A673 (cell line): ENCODE results near the gene TMEM161A.

Experiments used
- EZH2 ChIP-seq: fragments of 200-600 bp; sonication (generic); IDR thresholded peaks from 2 replicates; pipeline ENCODE4 v1.6.1; 2017; ENCODE audit warnings: borderline replicate concordance, low read depth, mild to moderate bottlenecking, mixed read lengths, antibody characterized with exemption, low read length; ENCODE audit not compliant: poor library complexity, severe bottlenecking
- TF ChIP-seq, protein P1 (sequence below): fragments of 300-800, 200-600 bp; sonication (generic); conservative IDR thresholded peaks from 2 replicates; pipeline ENCODE4 v1.5.1; 2017; ENCODE audit warnings: low read depth, mild to moderate bottlenecking, antibody characterized with exemption, low read length, moderate library complexity, mixed read lengths

DNA sequence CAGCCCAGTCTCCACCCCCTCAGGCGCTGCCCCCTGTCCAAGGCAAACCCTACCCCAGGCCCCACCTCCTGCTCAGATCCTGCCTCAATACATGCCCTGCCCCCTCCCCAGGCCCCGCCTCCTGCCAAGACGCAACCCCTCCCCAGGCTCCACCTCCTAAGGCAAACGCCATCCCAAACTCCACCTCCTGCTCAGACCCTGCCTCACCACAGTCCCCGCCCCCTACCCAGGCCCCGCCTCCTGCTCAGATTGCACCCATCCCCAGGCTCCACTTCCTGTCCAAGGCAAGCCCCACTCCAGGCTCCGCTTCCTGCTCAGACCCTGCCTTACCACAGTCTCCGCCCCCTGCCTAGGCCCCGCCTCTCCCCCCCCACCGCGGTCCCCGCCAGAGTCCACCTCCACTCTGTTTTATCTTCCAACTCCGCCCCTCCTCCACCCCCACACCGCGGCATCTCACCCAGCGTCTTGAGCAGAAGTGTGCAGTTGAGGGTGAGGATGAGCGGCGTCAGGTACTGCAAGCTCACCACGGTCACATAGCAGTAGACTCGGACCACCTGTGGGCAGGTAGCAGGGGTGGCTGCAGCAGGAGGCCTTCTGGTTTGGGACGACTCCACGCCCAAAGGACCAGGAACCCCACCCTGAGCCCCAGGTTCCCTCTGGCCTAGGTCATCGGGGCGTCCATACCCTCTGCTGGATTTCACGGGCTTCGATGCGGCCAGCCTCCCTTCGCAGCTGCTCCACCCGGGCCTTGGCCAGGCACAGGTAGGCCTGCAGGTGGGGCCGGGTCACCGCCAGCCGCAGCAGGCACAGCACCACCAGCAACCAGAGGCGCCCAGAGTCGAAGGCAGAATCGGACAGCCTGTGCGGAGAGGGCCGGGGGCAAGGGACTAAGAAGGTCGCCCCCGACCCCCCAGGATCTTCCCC is 17.7 kb downstream of the TMEM161A start:
- TF ChIP-seq, protein P1, sequence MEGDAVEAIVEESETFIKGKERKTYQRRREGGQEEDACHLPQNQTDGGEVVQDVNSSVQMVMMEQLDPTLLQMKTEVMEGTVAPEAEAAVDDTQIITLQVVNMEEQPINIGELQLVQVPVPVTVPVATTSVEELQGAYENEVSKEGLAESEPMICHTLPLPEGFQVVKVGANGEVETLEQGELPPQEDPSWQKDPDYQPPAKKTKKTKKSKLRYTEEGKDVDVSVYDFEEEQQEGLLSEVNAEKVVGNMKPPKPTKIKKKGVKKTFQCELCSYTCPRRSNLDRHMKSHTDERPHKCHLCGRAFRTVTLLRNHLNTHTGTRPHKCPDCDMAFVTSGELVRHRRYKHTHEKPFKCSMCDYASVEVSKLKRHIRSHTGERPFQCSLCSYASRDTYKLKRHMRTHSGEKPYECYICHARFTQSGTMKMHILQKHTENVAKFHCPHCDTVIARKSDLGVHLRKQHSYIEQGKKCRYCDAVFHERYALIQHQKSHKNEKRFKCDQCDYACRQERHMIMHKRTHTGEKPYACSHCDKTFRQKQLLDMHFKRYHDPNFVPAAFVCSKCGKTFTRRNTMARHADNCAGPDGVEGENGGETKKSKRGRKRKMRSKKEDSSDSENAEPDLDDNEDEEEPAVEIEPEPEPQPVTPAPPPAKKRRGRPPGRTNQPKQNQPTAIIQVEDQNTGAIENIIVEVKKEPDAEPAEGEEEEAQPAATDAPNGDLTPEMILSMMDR: no peak
- no peak for TF ChIP-seq EZH2
